GM12878 (cell line): ENCODE data around the gene ATXN1. TPM values are rescaled to one million over a fixed set of nuclear protein-coding genes. Genes with fewer than 3 reads are reported as not detected.

ENCODE experiments used
- EGR1 ChIP-seq, 2 experiments: IDR thresholded peaks; 1 replicate in 1 of 2; 2 replicates in 1 of 2; pipeline ENCODE4 v1.6.1; 2011 to 2012; ENCODE audit warnings: low read depth in 2 of 2, low read length in 2 of 2, borderline replicate concordance in 1 of 2, mild to moderate bottlenecking in 1 of 2, moderate library complexity in 1 of 2
- SKIL ChIP-seq: fragments of 450-650 bp; IDR thresholded peaks from 2 replicates; pipeline ENCODE4 v1.6.1; 2017; ENCODE audit warnings: mild to moderate bottlenecking, low read depth, inconsistent platforms; ENCODE audit not compliant: poor library complexity, severe bottlenecking
- YY1 ChIP-seq: IDR thresholded peaks from 2 replicates; pipeline ENCODE4 v1.6.1; 2011; ENCODE audit warnings: low read depth, mild to moderate bottlenecking, low read length
- ZBTB4 ChIP-seq: fragments of 450-650 bp; formaldehyde crosslinking; IDR thresholded peaks from 2 replicates; pipeline ENCODE4 v1.4.0; 2022; ENCODE audit warnings: mild to moderate bottlenecking, moderate library complexity
- ZBTB40 ChIP-seq: fragments of 450-650 bp; IDR thresholded peaks from 2 replicates; pipeline ENCODE4 v1.6.1; 2016; ENCODE audit warnings: mild to moderate bottlenecking, moderate library complexity, borderline replicate concordance
- polyA plus RNA-seq, 11 experiments: library from polyadenylated mRNA; depleted of rRNA in 4 of 11; unstranded in 6 of 11; stranded (reverse) in 5 of 11; fragments of >200 nt; fragmentation: Nextera tagmentation in 4 of 11; fragmentation: Illumina TruSeq in 1 of 11; extraction: Ambion mirVana in 4 of 11; extraction: Trizol in 1 of 11; gene quantifications; 1 replicate in 1 of 11; 2 replicates in 10 of 11; pipeline versions ENCODE4 v1.2.1 to v1.2.3, GENCODE V29; 2011 to 2016; ENCODE audit warnings: inconsistent platforms in 2 of 11, missing spikeins in 2 of 11, low read depth in 1 of 11
- total RNA-seq, 4 experiments: library from RNA; depleted of rRNA in 3 of 4; stranded (reverse); fragments of >200 nt in 3 of 4; fragmentation: Illumina TruSeq in 1 of 4; extraction: Trizol in 1 of 4; gene quantifications; 2 replicates each; pipeline versions ENCODE4 v1.2.1 to v1.2.3, GENCODE V29; 2013 to 2021

The ATXN1 gene
- total and polyA plus RNA-seq, 10 of the 15 experiments (the other 5 are each of a cell fraction or from before 2014, with no cell fraction given), result 12.2 to 51.2 (median 20.5) TPM

- TF ChIP-seq ZBTB4 (no peak), SKIL (no peak), YY1 (no peak), EGR1 (IDR thresholded peaks at IDR 0.05; ENCODE audit: borderline replicate concordance in 1 of 2, low read depth in 2 of 2, low read length in 2 of 2) (no peak), ZBTB40 (no peak)
- TF ChIP-seq, all 136 proteins: peak for 0
Measured at GRCh38 chr6:16774437-16774836, 13.2 kb upstream of the ATXN1 start (continued).
